Ishikawa (cell line): ENCODE data around the gene SLC2A6.

Experiments used
- CEBPB ChIP-seq: IDR thresholded peaks from 2 replicates; pipeline ENCODE4 v1.6.1; 2012
- CREB1 ChIP-seq: IDR thresholded peaks from 2 replicates; pipeline ENCODE4 v1.6.1; 2012; ENCODE audit warnings: low read depth
- EGR1 ChIP-seq: IDR thresholded peaks from 2 replicates; pipeline ENCODE4 v1.6.1; 2012
- EP300 ChIP-seq: IDR thresholded peaks from 2 replicates; pipeline ENCODE4 v1.6.1; 2012; ENCODE audit warnings: borderline replicate concordance
- FOXM1 ChIP-seq: IDR thresholded peaks from 2 replicates; pipeline ENCODE4 v1.6.1; 2012; ENCODE audit warnings: low read depth, borderline replicate concordance
- NFIC ChIP-seq: IDR thresholded peaks from 2 replicates; pipeline ENCODE4 v1.6.1; 2012
- RAD21 ChIP-seq: IDR thresholded peaks from 2 replicates; pipeline ENCODE4 v1.6.1; 2012; ENCODE audit warnings: low read depth
- TAF1 ChIP-seq: IDR thresholded peaks from 2 replicates; pipeline ENCODE4 v1.6.1; 2012; ENCODE audit warnings: low read depth, mild to moderate bottlenecking
- TEAD4 ChIP-seq: IDR thresholded peaks from 2 replicates; pipeline ENCODE4 v1.6.1; 2012
- YY1 ChIP-seq: IDR thresholded peaks from 2 replicates; pipeline ENCODE4 v1.6.1; 2012; ENCODE audit warnings: low read depth
- ZBTB7A ChIP-seq: IDR thresholded peaks from 2 replicates; pipeline ENCODE4 v1.6.1; 2012; ENCODE audit warnings: low read depth
- TF ChIP-seq, protein P1 (sequence below): IDR thresholded peaks from 2 replicates; pipeline ENCODE4 v1.6.1; 2012
- TF ChIP-seq, protein P2 (sequence below): IDR thresholded peaks from 2 replicates; pipeline ENCODE4 v1.6.1; 2012
- TF ChIP-seq, protein P3 (sequence below): IDR thresholded peaks from 2 replicates; pipeline ENCODE4 v1.6.1; 2012; ENCODE audit warnings: low read depth, mild to moderate bottlenecking

Gene SLC2A6

DNA sequence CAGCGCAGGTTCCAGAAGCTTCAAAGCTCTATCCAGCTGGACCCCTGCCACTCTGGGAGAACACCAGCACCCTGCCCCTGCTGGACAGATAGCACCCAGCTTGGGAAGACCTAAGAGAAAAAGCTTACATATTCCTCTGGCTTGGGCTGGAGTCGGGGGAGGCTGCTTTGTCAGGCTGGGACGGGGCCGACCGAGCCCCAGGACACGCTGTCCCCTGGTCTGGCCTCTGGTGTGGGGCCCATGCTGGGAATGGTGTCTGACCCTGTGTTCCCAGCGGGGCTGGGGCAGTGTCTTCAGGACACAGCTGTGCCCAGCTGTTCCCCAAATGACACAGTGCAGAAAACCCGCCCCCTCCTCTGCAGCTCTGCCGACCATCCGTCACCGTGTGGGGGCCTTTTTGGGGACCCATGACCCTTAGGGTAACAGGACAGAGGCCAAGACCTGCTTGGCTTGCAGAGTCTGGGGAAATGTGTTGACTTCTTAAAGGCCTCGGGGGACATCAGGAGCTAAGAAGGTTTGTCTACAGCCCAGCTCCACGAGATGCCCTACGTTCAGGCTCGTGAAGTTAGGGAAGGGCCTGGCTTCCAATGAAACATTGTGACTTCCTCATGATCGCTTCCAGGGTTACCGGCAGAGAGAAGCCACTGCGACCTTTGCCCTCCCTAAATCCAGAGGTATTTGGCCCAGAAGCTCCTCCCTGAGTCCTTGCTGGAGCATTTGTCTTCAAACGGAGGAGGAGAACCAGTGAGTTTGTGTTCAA is 20.4 kb upstream of the SLC2A6 start:
- TF ChIP-seq YY1, result no peak
- no peak for TF ChIP-seq EGR1
- TF ChIP-seq EP300, result no peak
- TF ChIP-seq, protein P1, sequence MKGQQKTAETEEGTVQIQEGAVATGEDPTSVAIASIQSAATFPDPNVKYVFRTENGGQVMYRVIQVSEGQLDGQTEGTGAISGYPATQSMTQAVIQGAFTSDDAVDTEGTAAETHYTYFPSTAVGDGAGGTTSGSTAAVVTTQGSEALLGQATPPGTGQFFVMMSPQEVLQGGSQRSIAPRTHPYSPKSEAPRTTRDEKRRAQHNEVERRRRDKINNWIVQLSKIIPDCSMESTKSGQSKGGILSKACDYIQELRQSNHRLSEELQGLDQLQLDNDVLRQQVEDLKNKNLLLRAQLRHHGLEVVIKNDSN, result no peak
- TF ChIP-seq, protein P2, sequence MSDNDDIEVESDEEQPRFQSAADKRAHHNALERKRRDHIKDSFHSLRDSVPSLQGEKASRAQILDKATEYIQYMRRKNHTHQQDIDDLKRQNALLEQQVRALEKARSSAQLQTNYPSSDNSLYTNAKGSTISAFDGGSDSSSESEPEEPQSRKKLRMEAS, result no peak
- no peak for TF ChIP-seq TAF1
- no peak for TF ChIP-seq RAD21
- no peak for TF ChIP-seq TEAD4

DNA sequence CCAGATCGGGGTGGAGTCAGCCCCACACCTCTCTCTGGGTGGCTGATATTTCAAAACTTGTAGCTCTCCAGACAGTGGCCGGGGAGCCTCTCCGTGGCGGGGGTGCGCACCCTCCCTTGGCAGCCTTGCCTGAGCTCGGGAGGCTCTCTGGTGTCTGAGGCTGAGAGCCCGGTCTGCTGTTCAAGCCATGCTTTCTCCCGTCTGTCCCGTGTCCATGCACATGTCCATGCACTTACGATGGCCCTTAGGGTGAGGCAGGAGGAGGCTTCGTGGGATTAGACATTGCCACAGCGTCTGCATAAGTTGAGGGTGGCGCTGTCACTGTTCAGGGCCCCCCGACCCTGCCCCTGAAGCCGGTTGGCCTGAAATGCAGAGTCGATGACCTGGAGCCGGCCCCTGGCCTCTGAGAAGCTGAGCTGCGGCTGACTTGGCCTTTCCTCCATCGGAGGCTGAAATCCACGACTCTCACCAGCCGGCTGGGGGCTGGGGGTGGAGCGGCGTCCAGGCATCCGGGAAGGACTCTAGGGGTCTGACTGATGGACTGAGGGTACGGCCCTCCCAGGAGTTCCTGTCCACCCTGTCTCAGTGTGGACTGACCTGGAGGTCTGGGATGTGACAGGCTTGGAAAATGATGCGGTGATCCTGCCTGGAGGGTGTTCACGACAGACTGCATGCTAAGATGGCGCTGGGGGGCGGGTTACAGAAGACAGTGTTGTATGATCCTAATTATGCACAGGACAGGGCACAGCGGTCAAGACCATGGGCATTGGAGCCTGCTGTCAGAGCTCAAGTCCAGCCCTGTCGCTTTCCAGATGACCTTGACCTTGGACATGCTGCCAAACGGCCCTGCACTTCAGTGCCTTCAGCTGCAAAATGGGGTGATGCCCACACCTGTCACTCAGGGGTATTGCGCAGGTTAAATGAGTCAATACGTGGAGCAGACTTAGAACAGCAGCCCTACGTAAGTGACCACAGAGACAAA is 18.3 kb upstream of the SLC2A6 start:
- no peak for TF ChIP-seq NFIC
- TF ChIP-seq FOXM1, result no peak
- no peak for TF ChIP-seq CREB1
- no peak for TF ChIP-seq CEBPB
- no peak for TF ChIP-seq TAF1
- TF ChIP-seq, protein P3, sequence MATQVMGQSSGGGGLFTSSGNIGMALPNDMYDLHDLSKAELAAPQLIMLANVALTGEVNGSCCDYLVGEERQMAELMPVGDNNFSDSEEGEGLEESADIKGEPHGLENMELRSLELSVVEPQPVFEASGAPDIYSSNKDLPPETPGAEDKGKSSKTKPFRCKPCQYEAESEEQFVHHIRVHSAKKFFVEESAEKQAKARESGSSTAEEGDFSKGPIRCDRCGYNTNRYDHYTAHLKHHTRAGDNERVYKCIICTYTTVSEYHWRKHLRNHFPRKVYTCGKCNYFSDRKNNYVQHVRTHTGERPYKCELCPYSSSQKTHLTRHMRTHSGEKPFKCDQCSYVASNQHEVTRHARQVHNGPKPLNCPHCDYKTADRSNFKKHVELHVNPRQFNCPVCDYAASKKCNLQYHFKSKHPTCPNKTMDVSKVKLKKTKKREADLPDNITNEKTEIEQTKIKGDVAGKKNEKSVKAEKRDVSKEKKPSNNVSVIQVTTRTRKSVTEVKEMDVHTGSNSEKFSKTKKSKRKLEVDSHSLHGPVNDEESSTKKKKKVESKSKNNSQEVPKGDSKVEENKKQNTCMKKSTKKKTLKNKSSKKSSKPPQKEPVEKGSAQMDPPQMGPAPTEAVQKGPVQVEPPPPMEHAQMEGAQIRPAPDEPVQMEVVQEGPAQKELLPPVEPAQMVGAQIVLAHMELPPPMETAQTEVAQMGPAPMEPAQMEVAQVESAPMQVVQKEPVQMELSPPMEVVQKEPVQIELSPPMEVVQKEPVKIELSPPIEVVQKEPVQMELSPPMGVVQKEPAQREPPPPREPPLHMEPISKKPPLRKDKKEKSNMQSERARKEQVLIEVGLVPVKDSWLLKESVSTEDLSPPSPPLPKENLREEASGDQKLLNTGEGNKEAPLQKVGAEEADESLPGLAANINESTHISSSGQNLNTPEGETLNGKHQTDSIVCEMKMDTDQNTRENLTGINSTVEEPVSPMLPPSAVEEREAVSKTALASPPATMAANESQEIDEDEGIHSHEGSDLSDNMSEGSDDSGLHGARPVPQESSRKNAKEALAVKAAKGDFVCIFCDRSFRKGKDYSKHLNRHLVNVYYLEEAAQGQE, result no peak

DNA sequence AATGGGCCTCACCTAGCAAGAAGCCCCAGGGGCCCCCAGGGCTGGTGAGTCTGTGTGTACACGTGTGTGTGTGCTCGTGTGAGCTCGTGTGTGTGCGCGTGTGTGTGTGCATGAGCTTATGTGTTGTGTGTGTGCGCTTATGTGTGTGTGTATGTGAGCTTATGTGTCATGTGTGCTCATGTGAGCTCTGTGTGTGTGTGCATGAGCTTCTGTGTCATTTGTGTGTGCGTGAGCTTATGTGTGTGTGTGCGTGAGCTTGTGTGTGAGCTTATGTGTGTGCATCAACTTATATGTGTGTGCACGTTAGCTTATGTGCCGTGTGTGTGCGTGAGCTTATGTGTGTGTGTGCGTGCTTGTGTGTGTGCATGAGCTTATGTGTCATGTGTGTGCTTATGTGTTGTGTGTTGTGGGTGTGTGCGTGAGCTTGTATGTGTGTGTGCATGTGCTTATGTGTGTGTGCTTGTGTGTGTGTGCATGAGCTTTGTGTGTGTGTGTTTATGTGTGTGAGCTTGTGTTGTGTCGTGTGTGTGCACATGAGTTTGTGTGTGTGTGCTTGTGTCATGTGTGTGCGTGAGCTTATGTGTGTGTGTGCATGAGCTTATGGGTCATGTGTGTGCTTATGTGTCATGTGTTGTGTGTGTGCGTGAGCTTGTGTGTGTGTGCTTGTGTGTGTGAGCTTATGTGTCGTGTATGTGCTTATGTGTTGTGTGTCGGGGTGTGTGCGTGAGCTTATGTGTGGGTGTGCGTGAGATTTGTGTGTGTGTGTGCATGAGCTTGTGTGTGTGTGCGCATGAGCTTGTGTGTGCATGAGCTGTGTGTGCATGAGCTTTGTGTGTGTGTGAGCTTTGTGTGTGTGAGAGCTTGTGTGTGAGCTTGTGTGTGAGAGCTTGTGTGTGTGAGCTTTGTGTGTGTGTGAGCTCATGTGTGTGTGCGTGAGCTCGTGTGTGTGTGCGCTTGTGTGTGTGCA is 16.7 kb upstream of the SLC2A6 start:
- TF ChIP-seq TEAD4, result no peak
- TF ChIP-seq ZBTB7A, result no peak

DNA sequence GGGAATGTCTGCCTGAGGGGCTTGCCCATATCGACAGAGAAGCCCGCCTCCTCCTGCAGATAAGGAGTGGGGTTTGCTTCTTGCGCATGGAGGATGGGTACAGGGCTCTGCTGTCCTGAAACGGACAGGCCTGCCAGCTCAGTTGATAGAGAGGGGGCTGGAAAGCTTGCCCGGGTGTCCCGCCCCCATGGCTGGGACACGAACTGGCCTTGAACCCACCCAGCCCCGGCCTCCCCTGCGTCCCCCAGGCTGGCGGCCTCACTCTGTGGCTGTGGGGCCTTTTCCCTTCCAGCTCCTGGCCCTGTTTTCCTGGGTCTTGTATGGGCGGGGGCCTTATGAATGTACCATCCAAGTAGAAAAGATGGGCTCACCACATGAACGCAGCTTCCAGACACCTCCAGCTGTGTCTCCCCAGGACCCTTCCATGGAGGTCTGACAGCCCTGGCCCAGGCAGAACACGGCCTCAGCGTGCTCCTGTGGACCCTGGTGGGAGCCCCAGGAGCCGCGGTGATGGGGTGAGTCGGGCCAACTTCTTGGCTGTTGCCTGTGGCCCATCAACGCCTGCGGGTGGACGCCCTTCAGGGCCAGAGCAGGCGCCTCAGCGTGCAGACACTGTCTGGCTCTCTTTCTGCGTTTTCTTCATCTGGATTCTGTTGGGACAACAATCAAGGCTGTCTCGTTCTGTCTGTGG is 15.9 kb upstream of the SLC2A6 start:
- TF ChIP-seq YY1, result no peak
- TF ChIP-seq TEAD4, result no peak
- TF ChIP-seq, protein P3, result no peak
- TF ChIP-seq CREB1, result no peak
- no peak for TF ChIP-seq FOXM1
- TF ChIP-seq, protein P1, result no peak

DNA sequence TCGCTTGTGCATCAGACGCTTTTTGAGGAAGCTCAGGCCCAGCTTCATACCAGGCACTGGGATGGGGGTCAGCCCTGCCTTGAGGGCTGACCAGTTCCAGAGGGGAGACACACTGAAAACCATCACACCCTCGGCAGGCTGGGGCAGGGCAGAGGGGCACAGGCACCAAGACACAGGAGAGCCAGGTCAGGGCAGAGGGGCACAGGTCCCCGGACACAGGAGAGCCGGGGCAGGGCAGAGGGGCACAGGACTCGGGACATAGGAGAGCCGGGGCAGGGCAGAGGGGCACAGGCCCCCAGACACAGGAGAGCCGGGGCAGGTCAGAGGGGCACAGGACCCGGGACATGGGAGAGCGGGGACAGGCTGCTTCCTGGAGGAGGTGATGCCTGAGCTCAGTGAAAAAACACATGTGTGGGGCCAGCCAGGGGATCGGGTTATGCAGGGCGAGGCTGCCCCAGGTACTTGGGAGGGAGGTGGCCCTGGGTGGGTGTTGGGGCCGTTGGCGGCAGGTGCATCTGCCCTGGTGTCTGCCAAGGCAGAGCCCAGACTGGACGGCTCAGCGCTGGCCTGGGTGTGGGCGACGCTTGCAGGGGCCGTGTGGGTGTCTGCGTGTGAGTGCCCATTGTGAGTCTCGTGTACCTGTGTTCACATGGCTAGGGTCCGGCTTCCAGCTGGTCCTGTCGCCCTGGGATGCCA is 15.1 kb upstream of the SLC2A6 start:
- no peak for TF ChIP-seq NFIC
- TF ChIP-seq, protein P3, result no peak
- TF ChIP-seq FOXM1, result no peak
- TF ChIP-seq EGR1, result no peak
